ENCODE results near the gene C8A. TPM values are rescaled to one million over a fixed set of nuclear protein-coding genes. Genes with fewer than 3 reads are reported as not detected.

The C8A gene
- total and polyA plus RNA-seq, 2 donors (not counting 1 experiment from before 2014, with no cell fraction given): not detected

DNA sequence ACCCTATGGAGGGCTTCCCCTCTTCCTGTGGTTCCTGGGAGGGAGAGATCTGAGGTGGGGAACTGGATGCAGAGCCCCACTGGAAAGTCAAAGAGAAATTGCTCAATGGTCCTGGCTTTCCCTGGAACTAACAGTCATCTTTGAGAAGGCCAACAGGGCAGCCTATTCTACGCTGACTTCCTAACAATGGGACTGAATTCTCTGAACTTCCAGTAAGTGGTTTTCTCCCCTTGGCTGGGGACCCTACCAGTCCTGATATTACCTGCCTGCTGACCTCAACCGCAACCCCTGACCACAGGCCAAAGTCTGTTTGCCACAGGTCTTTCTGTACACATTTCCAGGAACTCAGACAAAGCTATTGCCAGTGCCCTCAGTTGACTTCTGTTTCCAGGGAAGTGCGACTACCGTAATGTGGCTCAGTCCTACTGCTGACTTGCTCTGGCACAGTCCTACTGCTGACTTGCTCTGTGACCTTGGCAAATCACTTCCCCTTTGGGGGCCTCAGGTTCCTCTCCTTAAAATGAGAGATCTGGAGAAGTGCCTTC lies 55.9 kb downstream of the C8A start:
- DNase-seq (ENCODE audit: low read depth in 2 of 2): no peak
- no peak for TF ChIP-seq CTCF (conservative IDR thresholded peaks at IDR 0.05 in 1 of 2, IDR thresholded peaks at IDR 0.05 in 1 of 2; ENCODE audit: low read depth in 1 of 2, low read length in 2 of 2)
- TF ChIP-seq EZH2 (IDR thresholded peaks at IDR 0.05; ENCODE audit: low read length, missing control alignments): no peak
- Histone ChIP-seq H3K4me2 (ENCODE audit: extremely low read depth, insufficient read depth, low read length) (no peak overlapping the region), H3K9ac (ENCODE audit: insufficient read depth, low read length) (no peak overlapping the region), H3K27me3 (ENCODE audit: control insufficient read depth, insufficient read depth, low read length) (no peaks in the 10 kb centered on the region), H3K9me3 (ENCODE audit: control insufficient read depth, insufficient read depth, low read depth, low read length) (no peaks in the 10 kb centered on the region), H4K20me1 (ENCODE audit: control insufficient read depth, extremely low read depth, insufficient read depth, low read length) (no peaks in the 10 kb centered on the region), H3K27ac (ENCODE audit: insufficient read depth, low read length) (no peak overlapping the region), H3K4me1 (ENCODE audit: control insufficient read depth, extremely low read depth, insufficient read depth, low read length) (peaks cover 3% of the 10 kb centered on the region), H3K79me2 (ENCODE audit: control insufficient read depth, insufficient read depth, low read length) (no peaks in the 10 kb centered on the region), H2AFZ (ENCODE audit: low read length) (no peak overlapping the region), H3K4me3 (replicated peaks in 1 of 4; ENCODE audit: control extremely low read depth in 1 of 4, insufficient read depth in 1 of 4, low read depth in 3 of 4, low read length in 4 of 4) (no peak overlapping the region), H3K36me3 (ENCODE audit: control insufficient read depth, insufficient read depth, low read length) (no peaks in the 10 kb centered on the region)

GRCh38 chr1:56911098-56911938 lies 56.7 kb downstream of the C8A start:
- H3K9ac ChIP-seq (ENCODE audit: insufficient read depth, low read length): no peak overlapping the region
- H3K36me3 ChIP-seq (ENCODE audit: control insufficient read depth, insufficient read depth, low read length): no peaks in the 10 kb centered on the region
- no peak overlapping the region for H3K4me2 ChIP-seq (ENCODE audit: extremely low read depth, insufficient read depth, low read length)
- H2AFZ ChIP-seq (ENCODE audit: low read length): no peak overlapping the region
- H3K9me3 ChIP-seq (ENCODE audit: control insufficient read depth, insufficient read depth, low read depth, low read length): no peaks in the 10 kb centered on the region
- H3K79me2 ChIP-seq (ENCODE audit: control insufficient read depth, insufficient read depth, low read length): no peaks in the 10 kb centered on the region
- peak; percentile 4 to 46 for DNase-seq (ENCODE audit: low read depth in 2 of 2)
- no peak overlapping the region for H3K4me3 ChIP-seq (replicated peaks in 1 of 4; ENCODE audit: control extremely low read depth in 1 of 4, insufficient read depth in 1 of 4, low read depth in 3 of 4, low read length in 4 of 4)
- H4K20me1 ChIP-seq (ENCODE audit: control insufficient read depth, extremely low read depth, insufficient read depth, low read length): no peaks in the 10 kb centered on the region
- TF ChIP-seq EZH2 (IDR thresholded peaks at IDR 0.05; ENCODE audit: low read length, missing control alignments) (no peak), CTCF (conservative IDR thresholded peaks at IDR 0.05 in 1 of 2, IDR thresholded peaks at IDR 0.05 in 1 of 2; ENCODE audit: low read depth in 1 of 2, low read length in 2 of 2) (no peak)
- no peak overlapping the region for H3K27ac ChIP-seq (ENCODE audit: insufficient read depth, low read length)
- peaks cover 3% of the 10 kb centered on the region for H3K4me1 ChIP-seq (ENCODE audit: control insufficient read depth, extremely low read depth, insufficient read depth, low read length)
- no peaks in the 10 kb centered on the region for H3K27me3 ChIP-seq (ENCODE audit: control insufficient read depth, insufficient read depth, low read length)

- Histone ChIP-seq H3K9ac (ENCODE audit: insufficient read depth, low read length) (no peak overlapping the region), H3K4me2 (ENCODE audit: extremely low read depth, insufficient read depth, low read length) (no peak overlapping the region), H2AFZ (ENCODE audit: low read length) (no peak overlapping the region), H3K36me3 (ENCODE audit: control insufficient read depth, insufficient read depth, low read length) (no peaks in the 10 kb centered on the region), H3K27me3 (ENCODE audit: control insufficient read depth, insufficient read depth, low read length) (no peaks in the 10 kb centered on the region), H3K4me1 (ENCODE audit: control insufficient read depth, extremely low read depth, insufficient read depth, low read length) (peaks cover 3% of the 10 kb centered on the region), H3K79me2 (ENCODE audit: control insufficient read depth, insufficient read depth, low read length) (no peaks in the 10 kb centered on the region), H3K9me3 (ENCODE audit: control insufficient read depth, insufficient read depth, low read depth, low read length) (no peaks in the 10 kb centered on the region), H4K20me1 (ENCODE audit: control insufficient read depth, extremely low read depth, insufficient read depth, low read length) (no peaks in the 10 kb centered on the region), H3K4me3 (replicated peaks in 1 of 4; ENCODE audit: control extremely low read depth in 1 of 4, insufficient read depth in 1 of 4, low read depth in 3 of 4, low read length in 4 of 4) (no peak overlapping the region), H3K27ac (ENCODE audit: insufficient read depth, low read length) (no peak overlapping the region)
- no peak for DNase-seq (ENCODE audit: low read depth in 2 of 2)
- TF ChIP-seq EZH2 (IDR thresholded peaks at IDR 0.05; ENCODE audit: low read length, missing control alignments): no peak
- TF ChIP-seq CTCF (conservative IDR thresholded peaks at IDR 0.05 in 1 of 2, IDR thresholded peaks at IDR 0.05 in 1 of 2; ENCODE audit: low read depth in 1 of 2, low read length in 2 of 2): no peak
These were observed 57.7 kb downstream of the C8A start for GRCh38 chr1:56912325-56912724.

Measured in fibroblast of lung (primary cell).